ENCODE results near the gene MKX.

MKX gene

GRCh38 chr10:27695088-27695487 lies 50.5 kb downstream of the MKX start:
- Histone ChIP-seq H3K4me3 (ENCODE audit: low read depth, low read length) (no peak overlapping the region), H3K9me3 (no peaks in the 10 kb centered on the region), H3K27me3 (peaks cover 10% of the 10 kb centered on the region; the same call in 1 of the 2 replicates), H3K4me1 (no peaks in the 10 kb centered on the region), H3K36me3 (no peaks in the 10 kb centered on the region)
- no peak for TF ChIP-seq CTCF (IDR thresholded peaks at IDR 0.05; ENCODE audit: low read depth, low read length)
- no peak for DNase-seq

GRCh38 chr10:27692663-27693062 lies 53.0 kb downstream of the MKX start:
- Histone ChIP-seq H3K36me3 (no peaks in the 10 kb centered on the region), H3K27me3 (no peaks in the 10 kb centered on the region), H3K4me1 (no peaks in the 10 kb centered on the region), H3K4me3 (ENCODE audit: low read depth, low read length) (no peak overlapping the region), H3K9me3 (no peaks in the 10 kb centered on the region)
- TF ChIP-seq CTCF (IDR thresholded peaks at IDR 0.05; ENCODE audit: low read depth, low read length): no peak
- no peak for DNase-seq

GRCh38 chr10:27688991-27689390 lies 56.6 kb downstream of the MKX start:
- H3K9me3 ChIP-seq: no peaks in the 10 kb centered on the region
- no peak for DNase-seq

GRCh38 chr10:27688276-27688675 lies 57.3 kb downstream of the MKX start:
- no peak for DNase-seq
- no peak for TF ChIP-seq CTCF (IDR thresholded peaks at IDR 0.05; ENCODE audit: low read depth, low read length)
- H3K36me3 ChIP-seq: no peaks in the 10 kb centered on the region
- no peak overlapping the region for H3K4me3 ChIP-seq (ENCODE audit: low read depth, low read length)
- no peaks in the 10 kb centered on the region for H3K9me3 ChIP-seq
- no peaks in the 10 kb centered on the region for H3K4me1 ChIP-seq
- H3K27me3 ChIP-seq: no peaks in the 10 kb centered on the region

More at GRCh38 chr10:27688991-27689390, 56.6 kb downstream of the MKX start:
- no peak for TF ChIP-seq CTCF (IDR thresholded peaks at IDR 0.05; ENCODE audit: low read depth, low read length)
- H3K27me3 ChIP-seq: no peaks in the 10 kb centered on the region
- H3K4me1 ChIP-seq: no peaks in the 10 kb centered on the region
- no peaks in the 10 kb centered on the region for H3K36me3 ChIP-seq
- no peak overlapping the region for H3K4me3 ChIP-seq (ENCODE audit: low read depth, low read length)

GRCh38 chr10:27687743-27688142 lies 57.9 kb downstream of the MKX start:
- H3K4me1 ChIP-seq: no peaks in the 10 kb centered on the region
- no peaks in the 10 kb centered on the region for H3K27me3 ChIP-seq
- no peak for DNase-seq
- TF ChIP-seq CTCF (IDR thresholded peaks at IDR 0.05; ENCODE audit: low read depth, low read length): no peak
- H3K36me3 ChIP-seq: no peaks in the 10 kb centered on the region
- H3K9me3 ChIP-seq: no peaks in the 10 kb centered on the region
- no peak overlapping the region for H3K4me3 ChIP-seq (ENCODE audit: low read depth, low read length)

- Histone ChIP-seq H3K4me1 (no peaks in the 10 kb centered on the region), H3K36me3 (no peaks in the 10 kb centered on the region), H3K27me3 (no peaks in the 10 kb centered on the region), H3K4me3 (ENCODE audit: low read depth, low read length) (no peak overlapping the region), H3K9me3 (no peaks in the 10 kb centered on the region)
- TF ChIP-seq CTCF (IDR thresholded peaks at IDR 0.05; ENCODE audit: low read depth, low read length): no peak
- no peak for DNase-seq
These were observed 58.3 kb downstream of the MKX start for GRCh38 chr10:27687326-27687725.
